Esophagus mucosa (tissue), 1 donor: ENCODE results near the gene BSND. TPM values are rescaled to one million over a fixed set of nuclear protein-coding genes. Genes with fewer than 3 reads are reported as not detected.
"Not testable (repeated sequence)": the region's sequence is repeated elsewhere in the genome, so short reads cannot be mapped to it uniquely, and the experiment has no call there.

Experiments
- ATAC-seq: fragments of 200-7000 bp; cut with Tn5 transposase; one replicate; pipeline ENCODE4 v1.9.1; 2020
- total RNA-seq: library from RNA; stranded (reverse); gene quantifications from one replicate; pipeline ENCODE4 v1.2.4, GENCODE V29; 2023
- donor health status: DM: yes; HTN: yes; CAD: no.

The BSND gene
- total RNA-seq, 1 donor from 2014 or later: not detected

GRCh38 chr1:55021942-55022546, 23.3 kb downstream of the BSND start:
- ATAC-seq: peak; percentile 100

GRCh38 chr1:55024163-55024562, 25.4 kb downstream of the BSND start:
- not testable (repeated sequence) for ATAC-seq

GRCh38 chr1:55026682-55027081, 27.9 kb downstream of the BSND start:
- not testable (repeated sequence) for ATAC-seq

GRCh38 chr1:55031098-55031497, 32.4 kb downstream of the BSND start:
- ATAC-seq: not testable (repeated sequence)

- ATAC-seq: peak; percentile 12
Measured at GRCh38 chr1:55033265-55033614, 34.5 kb downstream of the BSND start.

GRCh38 chr1:55034476-55035133, 35.9 kb downstream of the BSND start:
- no peak for ATAC-seq

- no peak for ATAC-seq
Measured at GRCh38 chr1:55035904-55036303, 37.2 kb downstream of the BSND start.

GRCh38 chr1:55037733-55038551, 39.2 kb downstream of the BSND start:
- ATAC-seq: no peak

- no peak for ATAC-seq
Measured at GRCh38 chr1:55038552-55038838, 39.8 kb downstream of the BSND start.

- no peak for ATAC-seq
Measured at GRCh38 chr1:55038974-55039341, 40.2 kb downstream of the BSND start.

- peak; percentile 82 for ATAC-seq
Measured at GRCh38 chr1:55039342-55040082, 40.8 kb downstream of the BSND start, which contains the start of gene PCSK9. Gene PCSK9, plus strand, starts transcription at chr1:55039548. Its CDS starts 290 bp downstream, at chr1:55039838.

GRCh38 chr1:55040083-55040932, 41.6 kb downstream of the BSND start:
- peak; percentile 19 for ATAC-seq

GRCh38 chr1:55040933-55041494, 42.3 kb downstream of the BSND start:
- ATAC-seq: no peak

- no peak for ATAC-seq
Measured at GRCh38 chr1:55041613-55042012, 42.9 kb downstream of the BSND start.

GRCh38 chr1:55043011-55043410, 44.3 kb downstream of the BSND start:
- peak; percentile 3 for ATAC-seq

GRCh38 chr1:55043726-55044125, 45.0 kb downstream of the BSND start:
- ATAC-seq: no peak

GRCh38 chr1:55044617-55045397, 46.1 kb downstream of the BSND start:
- no peak for ATAC-seq

- no peak for ATAC-seq
Measured at GRCh38 chr1:55045430-55045829, 46.7 kb downstream of the BSND start.

GRCh38 chr1:55046871-55047270, 48.1 kb downstream of the BSND start:
- ATAC-seq: no peak

- no peak for ATAC-seq
Measured at GRCh38 chr1:55047611-55048010, 48.9 kb downstream of the BSND start.
